Measurements from ENCODE around the gene PYDC2. TPM values are rescaled to one million over a fixed set of nuclear protein-coding genes. Genes with fewer than 3 reads are reported as not detected.
"Not testable (repeated sequence)": the region's sequence is repeated elsewhere in the genome, so short reads cannot be mapped to it uniquely, and the experiment has no call there.

PYDC2 gene
- polyA plus RNA-seq, 4 donors: not detected

- no peak for DNase-seq (ENCODE audit: low read depth in 4 of 4, low spot score in 3 of 4)
Observed at GRCh38 chr3:191460360-191460759, 603 bp upstream of the PYDC2 start.

GRCh38 chr3:191470080-191470479 is 9.1 kb downstream of the PYDC2 start:
- no peak for DNase-seq (ENCODE audit: low read depth in 4 of 4, low spot score in 3 of 4)

DNA sequence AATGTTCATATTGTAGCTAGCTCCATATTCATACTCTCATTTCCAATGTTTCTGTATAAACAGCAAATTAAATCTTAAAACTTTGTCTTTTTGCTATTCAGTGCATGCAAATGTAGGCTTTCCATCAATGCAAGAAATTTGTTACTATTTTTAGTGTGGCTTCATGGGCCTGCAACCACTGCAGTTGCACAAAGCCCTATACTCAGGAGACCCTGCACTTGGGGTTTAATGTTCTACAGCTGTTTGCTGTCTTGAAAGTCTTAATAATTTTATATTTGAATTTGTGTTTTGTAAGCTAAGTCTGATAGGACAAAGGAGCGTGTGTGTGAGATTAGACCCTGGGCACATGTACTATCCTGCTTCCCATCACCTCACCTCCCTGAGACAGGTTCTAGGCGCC is 9.6 kb downstream of the PYDC2 start:
- no peak for DNase-seq (ENCODE audit: low read depth in 4 of 4, low spot score in 3 of 4)

DNA sequence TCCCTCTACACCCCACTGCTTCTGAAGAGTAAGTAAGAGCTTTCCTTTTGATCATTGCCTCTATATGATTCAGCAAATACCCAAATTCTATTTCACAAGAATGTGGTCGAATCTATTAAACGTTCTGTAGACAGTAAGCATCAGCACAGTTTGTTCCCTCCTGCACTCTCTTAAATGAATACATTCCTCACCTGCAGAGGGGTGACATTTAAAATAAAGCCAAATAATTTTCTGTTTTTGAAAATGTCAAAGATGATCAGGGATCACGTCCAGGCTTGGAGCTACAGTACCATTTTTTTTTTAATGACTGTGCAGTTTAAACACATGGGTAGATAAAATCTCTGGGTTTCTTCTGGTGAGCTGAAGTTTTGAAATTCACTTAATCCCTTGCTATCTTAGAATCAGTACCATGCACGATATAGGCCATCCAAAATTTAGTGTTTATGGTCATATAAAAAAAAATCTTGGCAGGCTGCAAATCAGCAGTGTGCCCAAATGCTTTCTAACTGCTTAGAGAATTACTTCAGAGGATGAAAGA is 12.8 kb downstream of the PYDC2 start:
- DNase-seq (ENCODE audit: low read depth in 4 of 4, low spot score in 3 of 4): no peak

- DNase-seq (ENCODE audit: low read depth in 4 of 4, low spot score in 3 of 4): no peak
Observed at GRCh38 chr3:191476066-191476772, 15.3 kb downstream of the PYDC2 start.

DNA sequence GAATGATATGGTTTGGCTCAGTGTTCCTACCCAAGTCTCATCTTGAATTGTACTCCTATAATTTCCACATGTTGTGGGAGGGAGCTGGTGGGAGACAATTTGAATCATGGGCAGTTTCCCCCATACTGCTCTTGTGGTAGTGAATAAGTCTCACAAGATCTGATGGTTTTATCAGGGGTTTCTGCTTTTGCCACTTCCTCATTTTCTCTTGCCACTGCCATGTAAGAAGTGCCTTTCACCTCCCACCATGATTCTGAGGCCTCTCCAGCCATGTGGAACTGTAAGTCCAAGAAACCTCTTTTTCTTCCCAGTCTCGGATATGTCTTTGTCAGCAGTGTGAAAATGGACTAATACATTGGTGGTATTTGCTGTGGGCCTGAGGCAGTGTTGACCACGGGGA is 23.0 kb downstream of the PYDC2 start:
- DNase-seq (ENCODE audit: low read depth in 4 of 4, low spot score in 3 of 4): not testable (repeated sequence)

DNA sequence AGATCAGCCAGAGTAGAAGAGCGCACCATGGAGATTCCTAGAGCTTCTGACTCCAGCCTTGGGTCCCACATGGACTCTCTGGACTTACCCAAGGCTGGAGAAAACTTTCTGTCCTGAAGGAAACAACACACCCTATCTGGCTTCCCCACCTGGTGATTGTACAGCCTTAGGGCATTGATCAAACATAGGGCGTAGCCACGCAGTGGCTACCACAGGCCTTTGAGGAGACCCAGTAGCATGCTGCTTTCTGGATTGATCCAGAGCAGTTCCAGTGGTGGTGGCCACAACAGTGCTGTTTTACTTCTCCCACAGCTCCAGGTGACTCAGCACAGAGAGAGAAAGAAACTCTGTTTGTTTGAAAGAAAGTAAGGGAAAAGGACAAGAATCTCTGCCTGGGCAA is 23.5 kb downstream of the PYDC2 start:
- no peak for DNase-seq (ENCODE audit: low read depth in 4 of 4, low spot score in 3 of 4)

- no peak for DNase-seq (ENCODE audit: low read depth in 4 of 4, low spot score in 3 of 4)
Observed at GRCh38 chr3:191492601-191493000, 31.6 kb downstream of the PYDC2 start.

DNA sequence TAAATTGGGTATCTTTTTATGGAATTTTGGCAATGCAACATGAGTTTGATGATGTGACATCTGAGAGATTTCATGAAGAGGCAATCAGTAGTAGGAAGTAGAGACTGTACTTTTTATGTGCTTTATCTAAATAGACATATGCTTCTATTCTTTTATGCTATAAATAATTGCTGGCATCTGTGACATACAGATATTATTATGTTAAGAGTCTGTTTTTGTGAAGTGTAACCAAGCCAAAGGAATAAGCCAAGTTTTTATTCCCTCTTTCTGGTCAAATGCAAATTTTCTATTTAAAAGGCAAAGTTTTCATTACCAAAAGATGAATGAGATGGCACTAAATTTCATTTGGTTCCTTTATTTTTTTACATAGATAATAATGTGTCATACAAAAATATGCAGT is 32.4 kb downstream of the PYDC2 start:
- DNase-seq (ENCODE audit: low read depth in 4 of 4, low spot score in 3 of 4): no peak

GRCh38 chr3:191499307-191500080 is 38.5 kb downstream of the PYDC2 start:
- DNase-seq (ENCODE audit: low read depth in 4 of 4, low spot score in 3 of 4): peak; percentile 22 to 43 (median 38)

GRCh38 chr3:191500892-191501291 is 39.9 kb downstream of the PYDC2 start:
- no peak for DNase-seq (ENCODE audit: low read depth in 4 of 4, low spot score in 3 of 4)

DNA sequence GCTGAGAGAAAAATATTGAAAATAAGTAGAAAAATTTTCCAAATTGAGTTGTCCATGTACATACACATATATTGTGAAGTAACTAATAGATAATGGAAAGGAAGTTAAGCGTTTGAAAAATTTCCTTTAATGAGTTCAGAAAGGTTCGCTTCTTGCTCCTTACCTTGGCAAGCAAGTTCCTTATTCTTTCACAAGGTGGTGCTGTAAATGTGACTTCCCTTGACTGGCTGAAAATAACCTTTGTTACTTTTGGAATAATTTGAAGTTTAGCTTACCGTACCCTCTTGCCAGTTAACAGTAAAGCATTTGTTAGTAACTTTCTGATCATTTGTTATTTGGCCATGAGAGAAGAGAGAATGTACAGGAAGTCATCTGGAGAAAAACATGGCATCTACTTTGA is 41.6 kb downstream of the PYDC2 start:
- no peak for DNase-seq (ENCODE audit: low read depth in 4 of 4, low spot score in 3 of 4)

- DNase-seq (ENCODE audit: low read depth in 4 of 4, low spot score in 3 of 4): no peak
Observed at GRCh38 chr3:191509078-191509477, 48.1 kb downstream of the PYDC2 start.

Other genes starting within 250 kb of the PYDC2 start
- gene CCDC50, start 131.8 kb upstream of the PYDC2 start, polyA plus RNA-seq (ENCODE audit: insufficient read length in 4 of 4): 10 to 100 TPM; 64.3 to 70.8 (median 68.6) TPM
- gene UTS2B, start 130.6 kb upstream of the PYDC2 start, polyA plus RNA-seq (ENCODE audit: insufficient read length in 4 of 4): 1 to 10 TPM in 2 of 4 donors, under 1 TPM in 2; 0.24 to 1.1 (median 1.0) TPM